GM13977 (cell line): ENCODE measurements around the gene GEMIN7.

Experiments used
- DNase-seq: peaks from one replicate; pipeline ENCODE4 v3.0.0; 2012; ENCODE audit warnings: low spot score
- in situ Hi-C: fragments of 300-500 bp; cut with MboI; formaldehyde crosslinking; loops from one replicate; pipeline ENCODE4 v1.12.0; 2022; ENCODE audit warnings: low sequenced_read_pairs, low pct_unique_long_range_greater_than_20kb, mixed read lengths, inconsistent platforms; ENCODE audit not compliant: unreplicated experiment
- TF ChIP-seq, protein P1 (sequence below): IDR thresholded peaks from 2 replicates; pipeline ENCODE4 v1.5.1; 2012; ENCODE audit warnings: mild to moderate bottlenecking, control low read depth; ENCODE audit not compliant: insufficient read depth; ENCODE audit errors: extremely low read depth, missing control alignments

Gene GEMIN7

DNA sequence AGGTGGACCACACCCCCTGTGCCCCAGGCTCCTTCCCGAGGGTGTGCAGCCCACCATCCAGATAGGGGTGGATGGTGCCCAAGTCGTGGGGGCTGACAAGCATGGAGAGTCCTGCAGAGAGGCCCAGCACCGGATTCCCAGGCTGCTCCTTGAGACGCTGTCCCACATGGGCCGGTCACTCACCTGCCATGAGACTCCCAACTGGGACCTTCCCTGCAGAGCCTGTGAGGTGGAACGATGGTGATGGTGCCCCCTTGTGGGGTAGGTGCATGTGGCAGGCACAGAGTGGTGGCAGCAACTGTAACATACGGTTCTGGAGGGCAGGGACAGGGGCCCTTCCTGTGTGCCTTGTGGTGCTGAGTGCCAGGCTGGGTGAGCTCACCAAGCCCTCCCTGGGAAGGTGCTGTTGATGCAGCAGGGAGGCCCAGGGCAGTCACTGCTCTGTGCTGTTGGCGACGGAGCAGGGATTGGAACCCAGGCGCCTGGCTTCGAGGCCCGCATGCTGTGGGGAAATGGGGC lies 47.0 kb downstream of the GEMIN7 start:
- TF ChIP-seq, protein P1, sequence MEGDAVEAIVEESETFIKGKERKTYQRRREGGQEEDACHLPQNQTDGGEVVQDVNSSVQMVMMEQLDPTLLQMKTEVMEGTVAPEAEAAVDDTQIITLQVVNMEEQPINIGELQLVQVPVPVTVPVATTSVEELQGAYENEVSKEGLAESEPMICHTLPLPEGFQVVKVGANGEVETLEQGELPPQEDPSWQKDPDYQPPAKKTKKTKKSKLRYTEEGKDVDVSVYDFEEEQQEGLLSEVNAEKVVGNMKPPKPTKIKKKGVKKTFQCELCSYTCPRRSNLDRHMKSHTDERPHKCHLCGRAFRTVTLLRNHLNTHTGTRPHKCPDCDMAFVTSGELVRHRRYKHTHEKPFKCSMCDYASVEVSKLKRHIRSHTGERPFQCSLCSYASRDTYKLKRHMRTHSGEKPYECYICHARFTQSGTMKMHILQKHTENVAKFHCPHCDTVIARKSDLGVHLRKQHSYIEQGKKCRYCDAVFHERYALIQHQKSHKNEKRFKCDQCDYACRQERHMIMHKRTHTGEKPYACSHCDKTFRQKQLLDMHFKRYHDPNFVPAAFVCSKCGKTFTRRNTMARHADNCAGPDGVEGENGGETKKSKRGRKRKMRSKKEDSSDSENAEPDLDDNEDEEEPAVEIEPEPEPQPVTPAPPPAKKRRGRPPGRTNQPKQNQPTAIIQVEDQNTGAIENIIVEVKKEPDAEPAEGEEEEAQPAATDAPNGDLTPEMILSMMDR = peak; percentile 91
- DNase-seq = no peak
- in situ Hi-C loops = no loop called here

- TF ChIP-seq, protein P1 = no peak
- in situ Hi-C loops = no loop called here
- DNase-seq = no peak
Measured at GRCh38 chr19:45126654-45127053, 47.6 kb downstream of the GEMIN7 start.

GRCh38 chr19:45128146-45128545 lies 49.1 kb downstream of the GEMIN7 start:
- no peak for DNase-seq
- TF ChIP-seq, protein P1 = no peak
- in situ Hi-C loops = no loop called here

DNA sequence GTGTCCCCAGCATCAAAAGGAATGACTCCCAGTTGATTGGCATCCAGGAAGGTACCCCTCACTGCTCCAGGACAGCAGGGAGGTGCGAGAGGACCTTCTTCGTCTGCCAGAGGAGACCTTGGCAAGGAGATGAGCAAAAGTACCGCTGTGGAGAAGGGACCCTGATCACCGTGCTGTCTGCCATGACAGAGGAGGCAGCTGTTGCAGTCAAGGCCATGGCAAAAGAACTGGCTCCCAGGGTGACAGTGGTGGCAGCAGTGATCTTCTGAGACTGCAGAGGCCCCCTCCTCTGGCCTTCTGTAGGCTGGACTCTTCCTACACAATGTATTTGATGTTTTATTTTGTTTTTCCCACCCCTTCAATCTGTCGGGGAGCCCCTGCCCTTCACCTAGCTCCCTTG lies 49.7 kb downstream of the GEMIN7 start:
- DNase-seq = no peak
- TF ChIP-seq, protein P1 = no peak
- in situ Hi-C loops = no loop called here

GRCh38 chr19:45130236-45130635 lies 51.2 kb downstream of the GEMIN7 start:
- in situ Hi-C loops = no loop called here
- no peak for DNase-seq
- TF ChIP-seq, protein P1 = no peak

- in situ Hi-C loops = no loop called here
- DNase-seq = no peak
- TF ChIP-seq, protein P1 = peak; percentile 55
Measured at GRCh38 chr19:45130888-45131615, 52.0 kb downstream of the GEMIN7 start.
